ENCODE data around the gene C20orf204.

The C20orf204 gene

GRCh38 chr20:64044484-64045247 is 8.7 kb downstream of the C20orf204 start:
- no peak for DNase-seq
- H3K27ac Mint-ChIP-seq = no peak overlapping the region
- H3K9me3 Mint-ChIP-seq = no peaks in the 10 kb centered on the region
- H3K36me3 Mint-ChIP-seq (ENCODE audit: low read depth) = no peaks in the 10 kb centered on the region
- H3K27me3 Mint-ChIP-seq = peaks cover 32% of the 10 kb centered on the region
- no peak overlapping the region for H3K4me3 Mint-ChIP-seq
- H3K4me1 Mint-ChIP-seq (ENCODE audit: low read depth) = peaks cover 22% of the 10 kb centered on the region

DNA sequence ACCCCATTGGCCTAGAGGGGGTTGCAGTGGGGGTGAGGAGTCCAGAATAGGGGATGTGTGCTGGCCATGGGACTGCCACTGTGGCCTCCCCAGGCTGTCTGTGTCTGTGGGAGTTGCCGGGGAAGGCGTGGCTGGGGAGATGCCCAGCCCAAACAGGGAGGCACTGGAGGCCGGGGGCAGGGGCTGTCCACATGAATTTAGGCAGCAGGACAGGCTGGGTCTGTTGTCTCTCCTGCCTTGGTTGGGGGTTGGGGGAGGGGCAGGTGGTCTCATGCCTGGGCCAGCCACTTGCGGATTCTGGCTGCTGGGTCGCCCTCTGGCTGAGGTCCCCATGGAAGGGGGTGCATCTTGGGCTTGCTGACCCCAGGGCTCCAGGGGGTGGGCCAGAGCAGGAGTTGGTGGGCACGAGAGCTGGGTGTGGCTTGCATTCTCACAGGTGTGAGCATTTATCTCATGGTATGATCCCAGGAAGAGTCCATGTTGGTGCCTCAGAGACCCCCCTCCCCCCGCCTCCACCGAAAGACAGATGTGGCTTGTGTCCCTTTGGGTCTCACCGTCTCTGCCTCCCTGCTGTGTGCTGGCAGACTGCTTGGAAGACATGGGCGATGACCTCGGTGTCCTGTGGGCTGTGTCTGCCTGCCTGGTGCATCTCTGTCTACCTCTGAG is 9.5 kb downstream of the C20orf204 start:
- H3K9me3 Mint-ChIP-seq = no peaks in the 10 kb centered on the region
- no peak overlapping the region for H3K4me3 Mint-ChIP-seq
- no peaks in the 10 kb centered on the region for H3K36me3 Mint-ChIP-seq (ENCODE audit: low read depth)
- peaks cover 38% of the 10 kb centered on the region for H3K27me3 Mint-ChIP-seq
- H3K27ac Mint-ChIP-seq = no peak overlapping the region
- DNase-seq = no peak
- H3K4me1 Mint-ChIP-seq (ENCODE audit: low read depth) = peaks cover 16% of the 10 kb centered on the region

- Mint-ChIP-seq H3K4me3 (no peak overlapping the region), H3K27me3 (peaks cover 52% of the 10 kb centered on the region), H3K4me1 (ENCODE audit: low read depth) (peaks cover 9% of the 10 kb centered on the region), H3K9me3 (no peaks in the 10 kb centered on the region), H3K36me3 (ENCODE audit: low read depth) (no peaks in the 10 kb centered on the region), H3K27ac (no peak overlapping the region)
- DNase-seq = no peak
Observed at GRCh38 chr20:64047046-64047389, 11.0 kb downstream of the C20orf204 start.

- Mint-ChIP-seq H3K27ac (no peak overlapping the region), H3K4me3 (no peak overlapping the region)
Observed at GRCh38 chr20:64047968-64048401, 12.0 kb downstream of the C20orf204 start.

GRCh38 chr20:64048402-64049044 is 12.5 kb downstream of the C20orf204 start:
- H3K4me3 Mint-ChIP-seq = no peak overlapping the region
- H3K27ac Mint-ChIP-seq = no peak overlapping the region
- DNase-seq = no peak
- H3K9me3 Mint-ChIP-seq = no peaks in the 10 kb centered on the region
- peaks cover 7% of the 10 kb centered on the region for H3K4me1 Mint-ChIP-seq (ENCODE audit: low read depth)
- peaks cover 64% of the 10 kb centered on the region for H3K27me3 Mint-ChIP-seq
- no peaks in the 10 kb centered on the region for H3K36me3 Mint-ChIP-seq (ENCODE audit: low read depth)

More at GRCh38 chr20:64047968-64048401, 12.0 kb downstream of the C20orf204 start:
- Mint-ChIP-seq H3K9me3 (no peaks in the 10 kb centered on the region), H3K27me3 (peaks cover 58% of the 10 kb centered on the region), H3K4me1 (ENCODE audit: low read depth) (peaks cover 7% of the 10 kb centered on the region), H3K36me3 (ENCODE audit: low read depth) (no peaks in the 10 kb centered on the region)
- DNase-seq = no peak

DNA sequence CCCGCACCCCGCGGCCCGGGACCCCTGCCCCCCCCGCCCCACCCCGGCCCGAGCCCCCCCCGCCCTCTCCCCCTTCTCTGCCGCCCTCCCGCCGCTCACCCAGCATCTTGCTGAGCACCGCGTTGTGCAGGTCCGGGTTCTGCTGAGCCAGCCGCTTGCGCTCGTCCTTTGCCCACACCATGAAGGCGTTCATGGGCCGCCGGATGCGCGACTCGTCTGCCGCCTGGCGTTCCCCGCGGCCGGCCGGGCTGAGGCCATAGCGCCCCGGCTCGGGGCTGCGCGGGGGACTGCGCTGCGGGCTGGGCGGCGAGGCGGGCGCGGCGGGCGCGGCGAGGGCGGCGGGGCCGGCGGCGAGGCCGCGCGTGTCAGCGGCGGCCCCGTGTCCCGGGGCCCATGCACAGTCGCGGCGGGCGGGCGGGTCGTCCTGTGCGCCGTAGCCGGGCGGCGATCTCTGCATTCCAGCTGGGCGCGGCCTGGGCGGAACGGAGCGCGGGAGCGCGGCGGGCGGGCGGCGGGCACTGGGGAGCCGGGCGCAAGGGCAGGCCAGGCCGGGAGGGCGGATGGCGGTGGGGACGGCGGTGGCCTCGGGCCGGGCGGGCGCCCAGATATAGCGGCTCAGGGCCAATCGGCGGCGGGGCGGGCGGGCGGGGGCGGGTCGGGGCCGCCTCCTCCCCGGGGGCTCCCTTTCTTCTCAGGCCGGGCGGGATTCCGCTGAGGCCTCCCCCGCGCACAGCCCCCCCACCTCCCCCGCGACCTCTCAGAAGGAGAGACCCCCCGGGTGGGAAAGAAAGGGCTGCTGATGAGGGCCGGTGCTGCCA is 13.3 kb downstream of the C20orf204 start, which contains the start of gene SOX18:
SOX18 (minus strand) TSS at position 580 of the 818 bp plus-strand sequence; CDS start at position 457, 123 bp downstream.
- no peak for DNase-seq
- Mint-ChIP-seq H3K9me3 (no peaks in the 10 kb centered on the region), H3K27ac (no peak within 1 kb of the TSS), H3K4me3 (peak within 1 kb of the TSS; percentile 54), H3K27me3 (peaks cover 66% of the 10 kb centered on the region), H3K4me1 (ENCODE audit: low read depth) (peaks cover 7% of the 10 kb centered on the region), H3K36me3 (ENCODE audit: low read depth) (no peaks in the 10 kb centered on the region)

DNA sequence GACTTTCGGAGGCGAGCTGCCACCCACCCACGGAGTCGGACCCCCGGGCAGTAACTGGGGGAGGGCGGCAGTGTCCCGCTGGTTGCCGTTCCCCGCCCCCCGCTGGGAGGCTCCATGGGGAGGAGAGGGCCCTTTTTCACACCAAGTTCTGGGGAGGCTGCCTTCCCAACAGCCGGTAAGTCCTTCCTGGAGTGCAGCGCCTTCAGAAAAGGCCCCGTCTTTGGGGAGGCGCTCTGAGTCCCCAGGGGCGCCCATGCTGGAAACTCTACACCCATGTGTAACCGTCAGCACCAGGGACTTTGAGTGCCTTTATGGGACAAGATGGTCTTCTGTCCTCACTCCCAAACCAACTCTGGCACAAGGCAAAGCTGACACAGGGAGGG is 13.9 kb downstream of the C20orf204 start:
- peak overlapping the region; percentile 25 for H3K4me3 Mint-ChIP-seq
- no peaks in the 10 kb centered on the region for H3K9me3 Mint-ChIP-seq
- H3K27me3 Mint-ChIP-seq = peaks cover 66% of the 10 kb centered on the region
- peaks cover 7% of the 10 kb centered on the region for H3K4me1 Mint-ChIP-seq (ENCODE audit: low read depth)
- no peaks in the 10 kb centered on the region for H3K36me3 Mint-ChIP-seq (ENCODE audit: low read depth)
- no peak overlapping the region for H3K27ac Mint-ChIP-seq
- no peak for DNase-seq

- no peaks in the 10 kb centered on the region for H3K9me3 Mint-ChIP-seq
- DNase-seq = no peak
- no peaks in the 10 kb centered on the region for H3K36me3 Mint-ChIP-seq (ENCODE audit: low read depth)
- H3K4me3 Mint-ChIP-seq = no peak overlapping the region
- H3K4me1 Mint-ChIP-seq (ENCODE audit: low read depth) = peaks cover 7% of the 10 kb centered on the region
- no peak overlapping the region for H3K27ac Mint-ChIP-seq
- H3K27me3 Mint-ChIP-seq = peaks cover 68% of the 10 kb centered on the region
Observed at GRCh38 chr20:64050261-64051032, 14.5 kb downstream of the C20orf204 start.

- H3K4me1 Mint-ChIP-seq (ENCODE audit: low read depth) = peaks cover 5% of the 10 kb centered on the region
- no peak overlapping the region for H3K27ac Mint-ChIP-seq
- no peaks in the 10 kb centered on the region for H3K36me3 Mint-ChIP-seq (ENCODE audit: low read depth)
- peaks cover 63% of the 10 kb centered on the region for H3K27me3 Mint-ChIP-seq
- H3K9me3 Mint-ChIP-seq = no peaks in the 10 kb centered on the region
- DNase-seq = no peak
- no peak overlapping the region for H3K4me3 Mint-ChIP-seq
Observed at GRCh38 chr20:64051033-64051452, 15.1 kb downstream of the C20orf204 start.

DNA sequence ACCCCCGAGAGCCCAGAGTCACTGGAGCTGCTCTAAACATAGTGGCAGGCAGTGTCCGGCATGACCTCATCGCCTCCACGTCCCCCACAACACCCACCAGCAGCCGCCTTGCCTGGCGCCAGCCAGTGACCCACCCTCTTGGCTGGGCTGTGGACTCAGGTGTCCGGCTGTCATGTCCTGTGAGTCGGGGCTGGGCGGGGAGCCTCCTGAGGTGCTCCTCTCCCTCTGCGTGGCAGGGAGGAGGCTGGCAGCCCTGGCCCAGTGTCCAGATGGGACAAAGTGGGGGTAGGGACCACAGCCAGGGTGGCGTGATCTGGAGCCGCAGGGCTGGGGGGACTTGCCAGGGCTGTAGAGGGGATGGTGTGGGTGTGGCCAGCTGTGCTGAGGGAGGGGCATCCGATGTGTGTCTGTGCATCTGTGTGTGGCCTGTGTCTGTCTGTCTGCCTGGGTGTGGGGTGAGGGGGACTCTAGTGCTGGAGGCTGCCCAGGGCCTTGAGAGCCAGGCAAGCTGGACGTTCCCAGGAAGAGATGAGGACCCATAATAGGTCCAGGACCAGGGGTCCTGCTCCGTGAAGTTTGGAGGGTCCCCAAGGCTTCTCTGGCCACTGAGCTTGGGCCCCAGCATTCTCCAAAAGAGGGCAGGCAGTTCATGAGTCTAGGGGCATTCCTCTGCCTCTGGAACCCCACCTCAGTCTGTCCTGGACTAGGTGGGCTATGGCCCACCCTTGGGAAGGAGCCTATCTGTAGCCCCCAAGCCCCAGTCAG is 15.8 kb downstream of the C20orf204 start:
- Mint-ChIP-seq H3K4me3 (no peak overlapping the region), H3K36me3 (ENCODE audit: low read depth) (no peaks in the 10 kb centered on the region), H3K27ac (no peak overlapping the region), H3K27me3 (peaks cover 56% of the 10 kb centered on the region), H3K4me1 (ENCODE audit: low read depth) (peaks cover 3% of the 10 kb centered on the region), H3K9me3 (no peaks in the 10 kb centered on the region)
- no peak for DNase-seq

- no peak for DNase-seq
- no peaks in the 10 kb centered on the region for H3K9me3 Mint-ChIP-seq
- peaks cover 6% of the 10 kb centered on the region for H3K4me1 Mint-ChIP-seq (ENCODE audit: low read depth)
- H3K36me3 Mint-ChIP-seq (ENCODE audit: low read depth) = no peaks in the 10 kb centered on the region
- H3K27me3 Mint-ChIP-seq = peaks cover 50% of the 10 kb centered on the region
- no peak overlapping the region for H3K4me3 Mint-ChIP-seq
- H3K27ac Mint-ChIP-seq = no peak overlapping the region
Observed at GRCh38 chr20:64052326-64052722, 16.3 kb downstream of the C20orf204 start.

DNA sequence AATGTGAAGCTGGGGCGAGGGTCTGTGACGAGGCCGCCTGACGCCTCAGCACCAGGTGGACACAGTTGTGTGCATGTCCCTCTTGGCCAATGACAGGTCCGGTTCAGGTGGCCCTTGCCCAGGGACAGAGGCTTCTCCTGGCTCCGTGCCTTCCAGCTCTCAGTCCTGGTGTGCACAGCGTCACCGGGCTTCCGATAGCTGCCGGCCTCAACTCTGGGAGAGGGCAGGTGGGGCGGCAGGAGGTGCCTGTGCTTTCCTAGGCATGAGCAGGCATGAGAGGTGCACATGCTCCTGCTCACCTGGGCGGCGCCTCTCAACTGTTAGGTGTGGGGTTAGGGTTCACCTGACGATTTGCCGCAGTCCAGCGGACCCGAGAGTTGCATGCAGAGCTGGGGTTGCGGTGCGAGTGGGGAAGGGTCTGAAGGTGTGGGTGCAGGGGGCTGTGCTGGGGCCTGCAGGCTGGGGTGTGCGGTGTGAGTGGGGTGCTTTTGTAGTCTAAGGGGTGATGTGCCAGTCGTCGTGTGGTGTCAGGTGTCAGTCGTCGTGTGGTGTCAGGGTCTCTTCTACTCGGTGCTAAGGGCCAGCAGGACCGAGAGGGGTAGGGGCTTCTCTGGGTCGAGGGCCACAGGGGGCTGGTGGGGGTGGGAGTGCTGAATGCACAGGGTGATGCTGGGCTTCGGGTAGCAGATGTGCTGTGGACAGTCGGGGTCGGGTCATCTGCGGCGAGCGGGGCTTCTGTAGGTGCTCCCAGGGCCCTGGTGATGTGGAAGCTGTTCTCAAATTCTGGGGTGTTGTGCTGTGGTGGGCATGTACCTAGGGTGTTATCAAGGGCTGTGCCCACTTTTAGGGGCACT is 17.2 kb downstream of the C20orf204 start:
- H3K4me3 Mint-ChIP-seq = no peak overlapping the region
- no peak for DNase-seq
- H3K27ac Mint-ChIP-seq = no peak overlapping the region
- peaks cover 42% of the 10 kb centered on the region for H3K27me3 Mint-ChIP-seq
- H3K36me3 Mint-ChIP-seq (ENCODE audit: low read depth) = no peaks in the 10 kb centered on the region
- H3K9me3 Mint-ChIP-seq = no peaks in the 10 kb centered on the region
- peaks cover 12% of the 10 kb centered on the region for H3K4me1 Mint-ChIP-seq (ENCODE audit: low read depth)
